Peyer's patch (tissue), 4 donors: ENCODE data around the gene SPEF2.

Experiments used
- POLR2A ChIP-seq, 2 donors: fragments of 450-650 bp; IDR thresholded peaks; one replicate each; pipeline ENCODE4 v1.5.1; 2017; ENCODE audit warnings: antibody characterized with exemption in 2 of 2, mild to moderate bottlenecking in 2 of 2, moderate library complexity in 2 of 2
- TF ChIP-seq, protein P1 (sequence below), 6 experiments: fragments of 450-650 bp in 4 of 6; fragments of 200-600 bp in 2 of 6; sonication (generic) in 1 of 6; IDR thresholded peaks; one replicate each; pipeline ENCODE4 v1.5.1; 2017 to 2019; ENCODE audit warnings: antibody characterized with exemption in 6 of 6, mild to moderate bottlenecking in 3 of 6, moderate library complexity in 1 of 6

GRCh38 chr5:35679357-35679756 lies 61.7 kb downstream of the SPEF2 start:
- TF ChIP-seq, protein P1, sequence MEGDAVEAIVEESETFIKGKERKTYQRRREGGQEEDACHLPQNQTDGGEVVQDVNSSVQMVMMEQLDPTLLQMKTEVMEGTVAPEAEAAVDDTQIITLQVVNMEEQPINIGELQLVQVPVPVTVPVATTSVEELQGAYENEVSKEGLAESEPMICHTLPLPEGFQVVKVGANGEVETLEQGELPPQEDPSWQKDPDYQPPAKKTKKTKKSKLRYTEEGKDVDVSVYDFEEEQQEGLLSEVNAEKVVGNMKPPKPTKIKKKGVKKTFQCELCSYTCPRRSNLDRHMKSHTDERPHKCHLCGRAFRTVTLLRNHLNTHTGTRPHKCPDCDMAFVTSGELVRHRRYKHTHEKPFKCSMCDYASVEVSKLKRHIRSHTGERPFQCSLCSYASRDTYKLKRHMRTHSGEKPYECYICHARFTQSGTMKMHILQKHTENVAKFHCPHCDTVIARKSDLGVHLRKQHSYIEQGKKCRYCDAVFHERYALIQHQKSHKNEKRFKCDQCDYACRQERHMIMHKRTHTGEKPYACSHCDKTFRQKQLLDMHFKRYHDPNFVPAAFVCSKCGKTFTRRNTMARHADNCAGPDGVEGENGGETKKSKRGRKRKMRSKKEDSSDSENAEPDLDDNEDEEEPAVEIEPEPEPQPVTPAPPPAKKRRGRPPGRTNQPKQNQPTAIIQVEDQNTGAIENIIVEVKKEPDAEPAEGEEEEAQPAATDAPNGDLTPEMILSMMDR (IDR thresholded peaks at IDR 0.05), result no peak
- no peak for TF ChIP-seq POLR2A (IDR thresholded peaks at IDR 0.05)
